IMR-90 (cell line): ENCODE data around the gene ITLN2. TPM values are rescaled to one million over a fixed set of nuclear protein-coding genes. Genes with fewer than 3 reads are reported as not detected.
"Not testable (repeated sequence)": the region's sequence is repeated elsewhere in the genome, so short reads cannot be mapped to it uniquely, and the experiment has no call there.

Experiments
- ATAC-seq: fragments of 200-7000 bp; cut with Tn5 transposase; 2 replicates; pipeline ENCODE4 v1.9.1; 2020; ENCODE audit warnings: low read depth, mild to moderate bottlenecking, moderate library complexity
- BruUV-seq: library from RNA; stranded (reverse); fragments of 400-500 nt; replicated peaks from 2 replicates; lab custom pipeline; 2021; lab: Mats Ljungman, UMichigan
- CTCF ChIA-PET: fragments of 300-600 bp; formaldehyde crosslinking; extraction: SDS; loops from one replicate; lab custom pipeline; 2021; ENCODE audit warnings: antibody characterized with exemption; lab: Yijun Ruan, JAX
- POLR2A ChIA-PET: fragments of 300-600 bp; sonication (Branson Sonifier 250); formaldehyde crosslinking; loops from one replicate; lab custom pipeline; 2022; ENCODE audit warnings: antibody characterized with exemption; ENCODE audit not compliant: unreplicated experiment; lab: Charles Lee
- DNase-seq: peaks from one replicate; pipeline ENCODE4 v3.0.0; 2013
- H2AFZ ChIP-seq: replicated peaks from 2 replicates; pipeline ENCODE3; 2013; ENCODE audit warnings: low read length, mild to moderate bottlenecking; ENCODE audit not compliant: poor library complexity
- H2AK5ac ChIP-seq: 2 replicates; pipeline ENCODE4 v1.6.1; 2013; ENCODE audit warnings: low read depth, low read length, inconsistent platforms
- H2AK9ac ChIP-seq: replicated peaks from 2 replicates; pipeline ENCODE3; 2013; ENCODE audit warnings: mild to moderate bottlenecking, low read depth, low read length, moderate library complexity; ENCODE audit not compliant: poor library complexity
- H2BK120ac ChIP-seq: 2 replicates; pipeline ENCODE4 v1.6.1; 2013; ENCODE audit warnings: low read depth, low read length, inconsistent platforms
- H2BK15ac ChIP-seq: 3 replicates; pipeline ENCODE4 v1.6.1; 2013; ENCODE audit warnings: low read depth, low read length, inconsistent platforms
- H2BK20ac ChIP-seq: 2 replicates; pipeline ENCODE4 v1.6.1; 2013; ENCODE audit warnings: low read depth, mild to moderate bottlenecking, inconsistent platforms, low read length, moderate library complexity
- H2BK5ac ChIP-seq: 2 replicates; pipeline ENCODE4 v1.6.1; 2013; ENCODE audit warnings: mild to moderate bottlenecking, low read depth, low read length, inconsistent platforms; ENCODE audit not compliant: poor library complexity, severe bottlenecking
- H3K14ac ChIP-seq: replicated peaks from 2 replicates; pipeline ENCODE4 v1.6.1; 2013; ENCODE audit warnings: low read depth, low read length, inconsistent platforms
- H3K18ac ChIP-seq: 2 replicates; pipeline ENCODE4 v1.6.1; 2013; ENCODE audit warnings: low read depth, low read length, control low read depth
- H3K23ac ChIP-seq: 2 replicates; pipeline ENCODE4 v1.6.1; 2013; ENCODE audit warnings: low read depth, low read length, inconsistent platforms
- H3K27ac ChIP-seq: 2 replicates; pipeline ENCODE4 v1.5.1; 2013; ENCODE audit warnings: mild to moderate bottlenecking, control low read depth, low read length; ENCODE audit not compliant: insufficient read depth
- H3K27me3 ChIP-seq: 2 replicates; pipeline ENCODE4 v1.6.1; 2013; ENCODE audit warnings: low read length; ENCODE audit not compliant: control insufficient read depth, insufficient read depth
- H3K36me3 ChIP-seq: 2 replicates; pipeline ENCODE4 v1.6.1; 2013; ENCODE audit warnings: low read length, mixed read lengths; ENCODE audit not compliant: control insufficient read depth, insufficient read depth
- H3K4ac ChIP-seq: 2 replicates; pipeline ENCODE4 v1.6.1; 2013; ENCODE audit warnings: low read depth, low read length, inconsistent platforms
- H3K4me1 ChIP-seq: 2 replicates; pipeline ENCODE4 v1.6.1; 2013; ENCODE audit warnings: low read length, mixed read lengths; ENCODE audit not compliant: control insufficient read depth, insufficient read depth
- H3K4me2 ChIP-seq: 2 replicates; pipeline ENCODE4 v1.6.1; 2013; ENCODE audit warnings: low read depth, mild to moderate bottlenecking, control low read depth, low read length, moderate library complexity
- H3K4me3 ChIP-seq: 2 replicates; pipeline ENCODE4 v1.5.1; 2013; ENCODE audit warnings: low read depth, mild to moderate bottlenecking, control low read depth, low read length, moderate library complexity; ENCODE audit not compliant: insufficient read depth
- H3K56ac ChIP-seq: 2 replicates; pipeline ENCODE4 v1.6.1; 2013; ENCODE audit warnings: low read length, inconsistent platforms; ENCODE audit not compliant: insufficient read depth; ENCODE audit errors: extremely low read depth
- H3K79me1 ChIP-seq, 2 experiments: 2 replicates each; pipeline ENCODE4 v1.6.1; 2013; ENCODE audit warnings: low read length in 2 of 2, inconsistent platforms in 1 of 2, low read depth in 1 of 2
- H3K9ac ChIP-seq: 2 replicates; pipeline ENCODE4 v1.6.1; 2013; ENCODE audit warnings: low read depth, low read length, control low read depth
- H3K9me1 ChIP-seq: 2 replicates; pipeline ENCODE4 v1.6.1; 2013; ENCODE audit warnings: low read length, inconsistent platforms; ENCODE audit not compliant: insufficient read depth
- H3K9me3 ChIP-seq: 2 replicates; pipeline ENCODE4 v1.6.1; 2013; ENCODE audit warnings: low read length; ENCODE audit not compliant: control insufficient read depth, insufficient read depth
- H4K20me1 ChIP-seq: 2 replicates; pipeline ENCODE4 v1.6.1; 2013; ENCODE audit warnings: low read length, inconsistent platforms; ENCODE audit not compliant: insufficient read depth
- H4K5ac ChIP-seq: 2 replicates; pipeline ENCODE4 v1.6.1; 2013; ENCODE audit warnings: mild to moderate bottlenecking, low read depth, low read length, control low read depth
- H4K8ac ChIP-seq, 2 experiments: 2 replicates each; pipeline ENCODE4 v1.6.1; 2013; ENCODE audit warnings: low read depth in 2 of 2, low read length in 2 of 2, control low read depth in 1 of 2, inconsistent platforms in 1 of 2
- H4K91ac ChIP-seq: 2 replicates; pipeline ENCODE4 v1.6.1; 2013; ENCODE audit warnings: low read depth, low read length, inconsistent platforms; ENCODE audit not compliant: insufficient read depth
- WGBS, 2 experiments: methylation state at CpG; one replicate each; pipeline versions ENCODE4 v1.1.5 to v1.1.7; 2013; ENCODE audit warnings: missing lambda C conversion rate in 2 of 2; ENCODE audit not compliant: insufficient read length in 1 of 2; ENCODE audit errors: extremely low coverage in 2 of 2; 5-methylcytosine and 5-hydroxymethylcytosine counted together
- dilution Hi-C: fragments of 300-500 bp; cut with HindIII; formaldehyde crosslinking; loops from one replicate; pipeline ENCODE4 v1.14.3; 2018; ENCODE audit warnings: low sequenced_read_pairs; ENCODE audit not compliant: unreplicated experiment
- in situ Hi-C: fragments of 300-500 bp; cut with MboI; formaldehyde crosslinking; loops from 3 replicates; pipeline ENCODE4 v1.14.3; 2019; ENCODE audit warnings: low sequenced_read_pairs, inconsistent platforms, mixed read lengths
- intact Hi-C: fragments of 100-400 bp; cut with micrococcal nuclease; formaldehyde crosslinking; loops from 2 replicates; pipeline ENCODE4 v1.10.0; 2022
- polyA plus RNA-seq, 3 experiments: library from polyadenylated mRNA; depleted of rRNA; stranded (reverse); fragments of >200 nt; gene quantifications; 2 replicates each; pipeline ENCODE4 v1.2.3, GENCODE V29; 2012; ENCODE audit warnings: low replicate concordance in 1 of 3
- total RNA-seq: library from RNA; depleted of rRNA; stranded (reverse); fragments of >200 nt; gene quantifications from 2 replicates; pipeline ENCODE4 v1.2.3, GENCODE V29; 2012

Gene ITLN2
- total and polyA plus RNA-seq, 2 of the 4 experiments (the other 2 are of a cell fraction), result not detected

GRCh38 chr1:160992036-160992435, 37.4 kb upstream of the ITLN2 start:
- WGBS, 2 experiments, result 60% methylated on average over 1 of the region's 4 CpGs; no CpG with 5 or more reads in 1 of the 2 experiments
- H3K4me2 ChIP-seq, BruUV-seq, CTCF ChIA-PET, H2AK9ac ChIP-seq, H3K9me3 ChIP-seq, H3K14ac ChIP-seq, H3K79me1 ChIP-seq, H3K9me1 ChIP-seq, H3K4me1 ChIP-seq, H4K5ac ChIP-seq, H4K8ac ChIP-seq, H2BK15ac ChIP-seq, H3K27ac ChIP-seq, H3K4me3 ChIP-seq, H2BK20ac ChIP-seq, H2BK120ac ChIP-seq, DNase-seq, in situ Hi-C loops, H3K23ac ChIP-seq, H4K20me1 ChIP-seq, H4K91ac ChIP-seq, H3K36me3 ChIP-seq, H3K18ac ChIP-seq, H3K4ac ChIP-seq, H2AFZ ChIP-seq, H3K27me3 ChIP-seq, dilution Hi-C loops, POLR2A ChIA-PET, ATAC-seq, H2BK5ac ChIP-seq, H3K56ac ChIP-seq, H3K9ac ChIP-seq, H2AK5ac ChIP-seq: not testable (repeated sequence)
- intact Hi-C loops, result loop anchor here (2.0 kb wide), 1 partner anchor 265 kb away; no protein-coding TSS in a partner anchor
